ENCODE data around the gene KMT2B.
"Not testable (repeated sequence)": the region's sequence is repeated elsewhere in the genome, so short reads cannot be mapped to it uniquely, and the experiment has no call there.

Gene KMT2B

DNA sequence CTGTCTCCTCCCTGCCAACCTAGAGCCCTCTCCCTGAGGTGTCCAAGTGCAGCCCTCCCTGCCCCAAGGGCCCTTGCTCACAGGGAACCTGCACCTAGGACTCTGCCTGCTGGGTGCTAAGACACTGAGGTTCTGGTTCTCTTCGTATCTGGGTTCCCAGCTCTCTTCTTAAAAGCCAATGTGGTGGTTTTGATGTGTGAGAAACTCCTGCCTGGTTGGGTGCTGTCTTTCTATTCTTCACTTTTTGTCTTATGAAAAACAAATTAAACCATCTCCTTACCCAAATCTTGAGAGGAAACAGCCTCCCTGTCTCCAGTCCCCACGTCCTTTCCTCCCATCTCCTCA lies 4.3 kb upstream of the KMT2B start:
- no peak for DNase-seq

DNA sequence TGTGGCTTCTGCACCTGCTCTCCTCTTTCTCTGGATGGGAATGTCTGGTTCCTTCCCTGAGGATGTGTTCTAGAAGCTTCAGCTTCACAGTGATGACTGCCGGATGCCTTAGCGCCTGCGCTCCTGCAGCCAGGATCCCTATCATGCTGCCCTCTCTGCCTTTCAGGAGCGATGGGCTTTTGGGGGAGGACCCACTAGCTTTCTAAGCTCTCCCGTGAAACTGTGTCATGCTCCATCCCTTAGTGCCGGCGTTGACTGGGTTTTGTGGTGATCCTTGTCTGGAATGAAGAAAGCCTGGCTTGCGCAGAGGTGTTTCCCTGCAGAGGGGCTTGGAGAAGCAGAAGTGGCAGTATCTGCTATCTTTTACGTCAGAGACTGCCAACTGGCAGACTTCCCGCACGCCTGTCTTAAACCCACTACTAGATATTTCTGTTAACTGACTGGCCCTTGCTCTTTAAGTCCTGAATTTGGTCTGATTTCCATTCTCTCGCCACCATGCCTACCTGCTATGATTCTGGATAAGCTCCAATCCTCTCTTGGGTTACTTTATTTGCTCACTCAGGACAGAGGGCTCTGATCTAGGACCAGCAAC lies 3.8 kb upstream of the KMT2B start:
- no peak for DNase-seq

DNA sequence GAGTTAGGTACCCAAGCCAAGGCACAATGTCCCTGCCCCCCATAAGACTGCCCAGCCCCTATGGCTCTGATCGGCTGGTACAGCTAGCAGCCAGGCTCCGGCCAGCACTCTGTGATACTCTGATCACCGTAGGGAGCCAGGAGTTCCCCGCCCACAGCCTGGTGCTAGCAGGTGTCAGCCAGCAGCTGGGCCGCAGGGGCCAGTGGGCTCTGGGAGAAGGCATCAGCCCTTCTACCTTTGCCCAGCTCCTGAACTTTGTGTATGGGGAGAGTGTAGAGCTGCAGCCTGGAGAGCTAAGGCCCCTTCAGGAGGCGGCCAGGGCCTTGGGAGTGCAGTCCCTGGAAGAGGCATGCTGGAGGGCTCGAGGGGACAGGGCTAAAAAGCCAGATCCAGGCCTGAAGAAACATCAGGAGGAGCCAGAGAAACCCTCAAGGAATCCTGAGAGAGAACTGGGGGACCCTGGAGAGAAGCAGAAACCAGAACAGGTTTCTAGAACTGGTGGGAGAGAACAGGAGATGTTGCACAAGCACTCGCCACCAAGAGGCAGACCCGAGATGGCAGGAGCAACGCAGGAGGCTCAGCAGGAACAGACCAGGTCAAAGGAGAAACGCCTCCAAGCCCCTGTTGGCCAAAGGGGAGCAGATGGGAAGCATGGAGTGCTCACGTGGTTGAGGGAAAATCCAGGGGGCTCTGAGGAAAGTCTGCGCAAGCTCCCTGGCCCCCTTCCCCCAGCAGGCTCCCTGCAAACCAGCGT lies 3.0 kb upstream of the KMT2B start:
- DNase-seq, result no peak

DNA sequence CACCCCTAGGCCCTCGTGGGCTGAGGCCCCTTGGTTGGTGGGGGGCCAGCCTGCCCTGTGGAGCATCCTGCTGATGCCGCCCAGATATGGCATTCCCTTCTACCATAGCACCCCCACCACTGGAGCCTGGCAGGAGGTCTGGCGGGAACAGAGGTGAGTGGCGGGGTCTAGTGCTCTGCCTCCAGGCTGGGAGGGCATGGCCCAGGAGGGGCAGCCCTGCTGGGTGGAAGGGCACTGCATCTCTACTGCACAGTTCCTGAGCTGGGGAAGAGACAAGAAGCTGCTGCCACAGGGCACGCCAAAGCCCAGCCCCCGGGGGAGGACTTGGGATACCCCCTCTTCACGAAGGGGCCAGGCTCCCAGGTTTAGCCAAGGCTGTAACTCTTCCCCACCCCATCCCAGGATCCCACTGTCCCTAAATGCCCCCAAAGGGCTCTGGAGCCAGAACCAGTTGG lies 2.4 kb upstream of the KMT2B start:
- no peak for DNase-seq

DNA sequence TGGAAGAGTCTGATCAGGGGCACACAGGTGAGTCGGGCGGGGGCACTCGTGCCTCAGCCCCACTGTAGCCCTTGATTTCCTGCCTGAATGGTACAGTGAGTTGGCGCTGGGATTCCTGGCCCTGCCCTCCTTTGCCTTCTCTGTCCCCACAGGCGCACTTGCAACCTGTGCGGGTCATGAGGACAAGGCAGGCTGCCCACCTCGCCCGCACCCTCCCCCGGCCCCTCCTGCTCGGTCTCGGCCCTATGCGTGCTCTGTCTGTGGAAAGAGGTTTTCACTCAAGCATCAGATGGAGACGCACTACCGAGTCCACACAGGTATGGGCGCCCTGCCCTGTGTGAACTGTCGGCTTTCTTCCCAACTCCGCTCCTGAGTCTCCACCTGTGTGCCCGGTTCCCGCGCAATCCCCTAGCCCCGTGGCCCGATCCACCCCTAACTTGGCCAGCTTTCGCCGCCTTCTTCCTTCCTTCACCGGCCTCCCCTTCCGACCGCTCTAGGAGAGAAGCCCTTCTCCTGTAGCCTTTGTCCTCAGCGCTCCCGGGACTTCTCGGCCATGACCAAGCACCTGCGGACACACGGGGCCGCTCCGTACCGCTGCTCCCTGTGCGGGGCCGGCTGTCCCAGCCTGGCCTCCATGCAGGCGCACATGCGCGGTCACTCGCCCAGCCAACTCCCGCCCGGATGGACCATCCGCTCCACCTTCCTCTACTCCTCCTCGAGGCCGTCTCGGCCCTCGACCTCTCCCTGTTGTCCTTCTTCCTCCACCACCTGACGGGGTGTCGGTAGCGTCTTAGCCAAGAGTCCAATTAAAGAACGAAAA lies 1.6 kb upstream of the KMT2B start:
- no peak for DNase-seq

DNA sequence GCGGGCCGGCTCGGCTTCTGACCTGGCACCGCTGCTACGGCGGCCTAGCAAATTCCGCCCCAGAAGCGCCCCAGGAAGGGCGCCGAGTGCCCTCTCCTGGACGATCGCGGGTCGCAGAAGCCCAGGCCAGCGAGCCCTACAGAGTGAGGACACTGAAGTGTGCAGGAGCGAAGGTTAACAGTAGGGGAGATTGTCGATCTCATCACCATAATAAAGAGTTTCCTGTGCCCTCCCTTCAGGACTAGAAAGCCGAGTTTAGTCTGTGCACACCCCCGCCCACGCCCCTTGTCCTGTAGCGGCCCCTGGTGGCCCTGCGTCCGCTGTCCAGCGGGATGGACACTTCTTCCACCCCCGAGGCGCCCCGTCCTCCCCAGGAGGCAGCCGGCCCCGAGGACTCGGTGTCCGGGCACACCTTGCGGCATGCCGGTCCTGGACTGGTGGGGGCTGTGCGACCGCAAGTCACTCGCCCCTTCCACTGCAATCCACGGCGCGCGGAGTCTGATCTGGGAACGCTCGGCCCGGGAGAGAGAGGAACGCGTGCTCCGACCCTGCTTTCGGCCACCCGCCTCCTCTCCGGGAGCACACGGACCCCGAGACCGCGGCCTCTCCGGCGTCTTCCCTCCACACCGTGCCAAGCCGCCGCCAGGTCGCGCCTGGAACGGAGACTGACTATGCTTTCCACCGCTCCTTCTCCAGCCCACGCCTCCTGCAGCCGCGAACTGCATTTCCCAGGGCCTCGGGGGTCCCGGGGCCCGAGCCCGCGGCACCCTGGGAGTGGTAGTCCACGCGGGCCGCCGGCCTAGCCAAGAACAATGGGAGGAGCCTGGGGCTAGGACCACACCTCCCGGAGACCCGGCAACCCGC lies 770 bp upstream of the KMT2B start:
- peak; percentile 83 for DNase-seq

DNA sequence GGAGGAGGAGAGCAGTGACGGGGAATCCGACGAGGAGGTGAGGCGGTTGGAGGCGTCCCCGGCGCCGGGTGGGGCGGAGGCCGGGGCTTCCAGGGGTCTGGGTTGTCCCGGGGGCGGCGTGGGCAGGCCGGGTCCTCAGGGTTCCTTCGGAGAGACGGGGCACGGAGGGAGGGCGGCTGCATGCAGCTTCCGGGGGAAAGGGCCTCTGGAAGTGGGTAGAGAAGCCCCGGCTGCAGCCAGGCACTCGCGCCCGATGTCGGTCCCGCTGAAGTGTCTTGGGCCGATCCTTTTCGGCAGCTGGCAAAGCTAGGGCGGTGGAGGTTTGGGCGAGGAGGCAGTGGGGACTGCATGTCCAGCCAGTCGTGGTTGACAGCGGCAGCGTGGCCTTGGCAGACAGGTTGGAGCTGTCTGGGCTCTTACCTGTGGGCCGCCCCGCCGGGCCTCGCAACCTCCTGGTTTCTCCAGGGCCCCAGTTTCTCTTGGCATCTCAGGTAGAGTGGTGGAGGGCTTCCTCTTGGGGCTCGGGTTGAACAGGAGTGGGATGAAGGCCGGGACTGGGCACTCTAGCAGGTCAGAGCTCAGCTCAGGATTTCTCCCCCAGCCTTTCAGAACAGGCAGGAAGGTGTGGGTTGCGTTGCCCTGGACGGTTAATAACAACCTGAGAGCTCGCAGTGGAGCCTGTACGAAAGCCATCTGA lies 690 bp downstream of the KMT2B start:
- DNase-seq, result no peak

DNA sequence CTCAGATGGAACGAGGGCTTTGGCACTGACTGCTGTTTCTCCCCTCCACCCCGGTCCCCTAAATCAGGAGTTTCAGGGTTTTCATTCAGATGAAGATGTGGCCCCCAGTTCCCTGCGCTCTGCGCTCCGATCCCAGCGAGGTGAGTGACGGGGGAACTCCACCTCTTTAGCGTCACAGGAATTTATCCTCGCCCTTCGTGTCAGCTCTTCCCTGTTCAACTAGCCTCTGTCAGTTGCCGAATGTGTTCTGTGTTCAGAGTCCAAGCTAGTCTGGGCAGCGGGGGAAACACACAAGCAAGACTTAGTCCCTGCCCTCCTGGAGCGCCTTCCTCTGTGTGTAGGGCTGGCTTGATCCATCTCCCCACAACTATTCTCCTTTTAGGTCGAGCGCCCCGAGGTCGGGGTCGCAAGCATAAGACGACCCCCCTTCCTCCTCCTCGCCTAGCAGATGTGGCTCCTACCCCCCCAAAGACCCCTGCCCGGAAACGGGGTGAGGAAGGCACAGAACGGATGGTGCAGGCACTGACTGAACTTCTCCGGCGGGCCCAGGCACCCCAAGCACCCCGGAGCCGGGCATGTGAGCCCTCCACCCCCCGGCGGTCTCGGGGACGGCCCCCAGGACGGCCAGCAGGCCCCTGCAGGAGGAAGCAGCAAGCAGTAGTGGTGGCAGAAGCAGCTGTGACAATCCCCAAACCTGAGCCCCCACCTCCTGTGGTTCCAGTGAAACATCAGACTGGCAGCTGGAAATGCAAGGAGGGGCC lies 1.8 kb downstream of the KMT2B start:
- no peak for DNase-seq

DNA sequence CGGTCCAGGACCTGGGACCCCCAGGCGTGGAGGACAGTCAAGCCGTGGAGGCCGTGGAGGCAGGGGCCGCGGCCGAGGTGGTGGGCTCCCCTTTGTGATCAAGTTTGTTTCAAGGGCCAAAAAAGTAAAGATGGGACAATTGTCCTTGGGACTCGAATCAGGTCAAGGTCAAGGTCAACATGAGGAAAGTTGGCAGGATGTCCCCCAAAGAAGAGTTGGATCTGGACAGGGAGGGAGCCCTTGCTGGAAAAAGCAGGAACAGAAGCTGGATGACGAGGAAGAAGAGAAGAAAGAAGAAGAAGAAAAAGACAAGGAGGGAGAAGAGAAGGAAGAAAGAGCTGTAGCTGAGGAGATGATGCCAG lies 2.3 kb downstream of the KMT2B start:
- DNase-seq, result no peak

DNA sequence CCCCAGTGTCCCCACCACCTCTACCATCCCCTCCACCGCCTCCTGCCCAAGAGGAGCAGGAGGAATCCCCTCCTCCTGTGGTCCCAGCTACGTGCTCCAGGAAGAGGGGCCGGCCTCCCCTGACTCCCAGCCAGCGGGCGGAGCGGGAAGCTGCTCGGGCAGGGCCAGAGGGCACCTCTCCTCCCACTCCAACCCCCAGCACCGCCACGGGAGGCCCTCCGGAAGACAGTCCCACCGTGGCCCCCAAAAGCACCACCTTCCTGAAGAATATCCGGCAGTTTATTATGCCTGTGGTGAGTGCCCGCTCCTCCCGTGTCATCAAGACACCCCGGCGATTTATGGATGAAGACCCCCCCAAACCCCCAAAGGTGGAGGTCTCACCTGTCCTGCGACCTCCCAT lies 2.8 kb downstream of the KMT2B start:
- DNase-seq, result no peak

DNA sequence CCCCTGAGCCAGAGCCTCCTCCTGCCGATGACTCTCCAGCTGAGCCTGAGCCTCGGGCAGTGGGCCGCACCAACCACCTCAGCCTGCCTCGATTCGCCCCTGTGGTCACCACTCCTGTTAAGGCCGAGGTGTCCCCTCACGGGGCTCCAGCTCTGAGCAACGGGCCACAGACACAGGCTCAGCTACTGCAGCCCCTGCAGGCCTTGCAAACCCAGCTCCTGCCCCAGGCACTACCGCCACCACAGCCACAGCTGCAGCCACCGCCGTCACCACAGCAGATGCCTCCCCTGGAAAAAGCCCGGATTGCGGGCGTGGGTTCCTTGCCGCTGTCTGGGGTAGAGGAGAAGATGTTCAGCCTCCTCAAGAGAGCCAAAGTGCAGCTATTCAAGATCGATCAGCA lies 3.6 kb downstream of the KMT2B start:
- DNase-seq, result no peak

DNA sequence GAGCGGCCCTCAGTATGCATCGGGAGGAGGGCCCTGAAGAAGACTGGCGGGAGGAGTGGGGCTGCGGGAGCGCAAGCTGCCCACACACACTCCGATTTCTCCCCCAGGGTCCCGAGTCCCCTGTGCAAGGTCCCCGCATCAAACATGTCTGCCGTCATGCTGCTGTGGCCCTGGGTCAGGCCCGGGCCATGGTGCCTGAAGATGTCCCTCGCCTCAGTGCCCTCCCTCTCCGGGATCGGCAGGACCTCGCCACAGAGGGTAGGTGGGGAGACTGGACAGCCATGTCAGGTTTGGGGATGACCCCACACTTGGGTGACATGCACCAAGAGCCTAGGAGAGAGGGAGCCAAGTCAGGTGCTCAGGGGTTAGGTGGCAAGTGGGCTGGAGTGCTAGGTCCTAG lies 4.7 kb downstream of the KMT2B start:
- DNase-seq, result no peak

DNA sequence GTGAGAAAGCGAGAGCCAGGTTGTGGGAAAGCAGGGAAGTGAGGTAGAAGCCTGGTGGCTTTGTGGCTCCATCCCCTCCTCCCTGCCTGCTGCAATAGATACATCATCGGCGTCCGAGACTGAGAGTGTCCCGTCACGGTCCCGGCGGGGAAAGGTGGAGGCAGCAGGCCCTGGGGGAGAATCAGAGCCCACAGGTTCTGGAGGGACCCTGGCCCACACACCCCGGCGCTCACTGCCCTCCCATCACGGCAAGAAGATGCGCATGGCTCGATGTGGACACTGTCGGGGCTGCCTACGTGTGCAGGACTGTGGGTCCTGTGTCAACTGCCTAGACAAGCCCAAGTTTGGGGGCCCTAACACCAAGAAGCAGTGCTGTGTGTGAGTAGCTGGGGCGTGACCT lies 5.1 kb downstream of the KMT2B start:
- DNase-seq, result no peak

DNA sequence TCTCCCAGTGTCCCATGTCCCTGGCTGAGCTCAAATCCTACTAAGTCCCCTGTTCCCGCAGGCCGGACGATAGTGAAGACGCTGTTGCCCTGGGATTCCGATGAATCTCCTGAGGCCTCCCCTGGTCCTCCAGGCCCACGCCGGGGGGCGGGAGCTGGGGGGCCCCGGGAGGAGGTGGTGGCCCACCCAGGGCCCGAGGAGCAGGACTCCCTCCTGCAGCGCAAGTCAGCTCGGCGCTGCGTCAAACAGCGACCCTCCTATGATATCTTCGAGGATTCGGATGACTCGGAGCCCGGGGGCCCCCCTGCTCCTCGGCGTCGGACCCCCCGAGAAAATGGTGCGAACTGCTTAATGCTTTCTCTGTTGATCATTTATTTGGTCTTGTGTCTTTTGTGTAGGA lies 5.9 kb downstream of the KMT2B start:
- no peak for DNase-seq

DNA sequence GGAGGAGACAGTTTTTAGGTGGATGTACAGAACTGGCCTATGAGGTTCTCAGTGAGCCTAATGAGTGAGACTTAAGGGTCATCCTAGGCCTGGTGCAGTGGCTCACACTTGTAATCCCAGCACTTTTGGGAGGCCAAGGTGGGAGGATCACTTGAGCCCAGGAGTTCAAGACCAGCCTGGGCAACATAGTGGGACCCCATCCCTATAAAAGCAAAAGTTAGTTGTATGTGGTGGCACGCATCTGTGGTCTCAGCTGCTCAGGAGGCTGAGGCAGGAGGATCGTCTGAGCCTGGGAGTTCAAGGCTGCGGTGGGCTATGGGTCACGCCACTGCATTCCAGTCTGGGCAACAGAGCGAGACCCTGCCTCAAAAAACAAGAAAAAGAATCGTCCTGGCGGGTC lies 6.3 kb downstream of the KMT2B start:
- DNase-seq, result not testable (repeated sequence)

DNA sequence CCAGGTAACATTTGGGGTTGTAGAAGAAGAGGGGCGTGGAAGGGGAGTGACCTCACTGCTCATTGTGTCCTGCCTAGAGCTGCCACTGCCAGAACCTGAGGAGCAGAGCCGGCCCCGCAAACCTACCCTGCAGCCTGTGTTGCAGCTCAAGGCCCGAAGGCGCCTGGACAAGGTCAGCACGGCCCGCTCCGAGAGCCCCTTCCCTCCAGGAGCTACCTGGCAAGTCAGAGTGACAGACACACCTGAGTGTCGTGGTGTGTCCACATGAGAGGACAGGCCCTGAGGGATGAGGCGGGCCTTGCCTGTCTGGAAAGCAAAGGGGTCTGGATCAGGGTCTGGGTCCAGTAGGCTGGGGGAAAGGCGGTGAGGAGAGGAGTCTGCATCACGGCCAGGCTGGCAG lies 6.8 kb downstream of the KMT2B start:
- no peak for DNase-seq

DNA sequence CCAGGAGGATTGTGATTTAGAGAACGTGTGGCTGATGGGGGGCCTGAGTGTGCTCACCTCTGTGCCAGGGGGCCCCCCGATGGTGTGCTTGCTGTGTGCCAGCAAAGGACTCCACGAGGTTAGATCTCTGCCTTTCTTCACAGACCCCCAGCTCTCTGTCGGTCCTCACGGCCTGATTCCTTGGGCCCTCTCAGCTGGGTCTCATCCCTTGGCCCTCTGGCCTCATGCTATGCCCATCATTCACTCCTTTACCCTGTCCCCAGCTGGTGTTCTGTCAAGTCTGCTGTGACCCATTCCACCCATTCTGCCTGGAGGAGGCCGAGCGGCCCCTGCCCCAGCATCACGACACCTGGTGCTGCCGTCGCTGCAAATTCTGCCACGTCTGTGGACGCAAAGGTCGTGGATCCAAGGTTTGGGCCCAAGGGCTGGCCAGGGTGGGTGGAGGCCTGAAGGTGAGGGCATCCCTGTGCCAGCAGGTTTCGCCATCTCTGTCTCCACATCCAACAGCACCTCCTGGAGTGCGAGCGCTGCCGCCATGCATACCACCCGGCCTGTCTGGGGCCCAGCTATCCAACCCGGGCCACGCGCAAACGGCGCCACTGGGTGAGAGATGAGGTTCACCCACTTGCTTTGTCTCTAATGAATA lies 7.5 kb downstream of the KMT2B start:
- DNase-seq, result no peak

DNA sequence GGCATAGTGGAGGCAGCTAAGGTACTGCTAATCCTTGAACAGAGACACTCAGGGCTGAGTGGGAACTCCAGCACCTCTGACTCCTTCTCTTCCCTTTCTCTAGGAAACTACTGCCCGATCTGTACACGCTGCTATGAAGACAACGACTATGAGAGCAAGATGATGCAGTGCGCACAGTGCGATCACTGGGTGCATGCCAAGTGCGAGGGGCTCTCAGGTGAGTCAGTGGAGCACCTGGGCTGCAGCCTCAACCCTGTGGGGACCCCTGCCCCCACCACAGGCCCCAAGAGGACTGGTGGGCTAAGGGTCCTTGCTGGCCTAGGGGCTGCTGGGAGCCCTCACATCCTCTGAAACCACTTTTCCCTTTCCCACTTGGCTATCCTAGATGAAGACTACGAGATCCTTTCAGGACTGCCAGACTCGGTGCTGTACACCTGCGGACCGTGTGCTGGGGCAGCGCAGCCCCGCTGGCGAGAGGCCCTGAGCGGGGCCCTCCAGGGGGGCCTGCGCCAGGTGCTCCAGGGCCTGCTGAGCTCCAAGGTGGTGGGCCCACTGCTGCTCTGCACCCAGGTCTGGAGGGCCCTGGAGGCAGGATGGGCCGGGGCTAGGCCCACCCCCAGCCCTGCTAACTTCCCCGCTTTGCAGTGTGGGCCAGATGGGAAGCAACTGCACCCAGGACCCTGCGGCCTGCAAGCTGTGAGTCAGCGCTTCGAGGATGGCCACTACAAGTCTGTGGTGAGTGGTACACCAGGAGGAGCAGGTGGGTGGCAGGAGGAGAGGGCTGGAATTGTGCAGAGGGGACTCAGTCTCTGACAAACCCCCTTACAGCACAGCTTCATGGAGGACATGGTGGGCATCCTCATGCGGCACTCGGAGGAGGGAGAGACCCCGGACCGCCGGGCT lies 9.5 kb downstream of the KMT2B start:
- no peak for DNase-seq

DNA sequence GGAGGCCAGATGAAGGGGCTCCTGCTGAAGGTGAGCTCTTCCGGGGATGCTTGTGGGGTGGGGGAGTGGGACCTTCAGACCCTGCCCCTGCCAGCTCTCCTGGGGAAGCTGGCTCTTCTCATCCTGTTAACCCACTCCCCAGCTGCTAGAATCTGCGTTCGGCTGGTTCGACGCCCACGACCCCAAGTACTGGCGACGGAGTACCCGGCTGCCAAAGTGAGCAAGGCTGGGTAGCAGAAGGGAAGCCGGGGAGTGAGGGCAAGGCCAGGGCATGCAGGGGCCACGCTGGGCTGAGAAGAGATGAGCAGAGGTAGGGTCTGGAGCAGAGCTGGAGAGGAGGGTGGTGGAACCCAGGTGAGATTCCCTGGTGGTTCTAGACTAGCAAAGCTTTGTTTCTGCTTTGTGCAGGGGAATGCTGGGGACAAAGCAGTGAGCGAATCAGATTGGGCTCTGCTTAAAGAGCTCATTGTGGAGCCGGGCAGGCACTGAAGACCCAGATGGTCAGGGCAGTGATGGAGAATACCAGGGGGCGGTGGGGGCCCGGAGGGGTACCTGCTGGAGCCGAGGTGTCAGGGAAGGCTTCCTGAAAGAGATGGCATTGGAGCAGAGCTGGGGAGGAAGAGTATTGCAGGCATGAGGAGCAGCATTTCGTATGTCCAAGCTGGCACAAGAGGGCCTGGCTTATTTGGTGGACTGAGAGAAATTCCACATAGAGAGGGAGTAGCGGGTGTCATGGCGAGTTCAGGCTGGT lies 10.3 kb downstream of the KMT2B start:
- no peak for DNase-seq
